NB4 (cell line): ENCODE measurements around the gene SERINC3.

Source experiments
- DNase-seq: peaks from one replicate; pipeline ENCODE4 v3.0.0; 2010; ENCODE audit warnings: low read depth
- H3K4me3 ChIP-seq: one replicate; pipeline ENCODE4 v1.5.1; 2011; ENCODE audit warnings: mild to moderate bottlenecking, low read depth, low read length, moderate library complexity
- CTCF ChIP-seq: IDR thresholded peaks from one replicate; pipeline ENCODE4 v1.5.1; 2012; ENCODE audit warnings: low read depth, low read length
- MAX ChIP-seq: IDR thresholded peaks from 2 replicates; pipeline ENCODE4 v1.6.1; 2011; ENCODE audit warnings: low read depth, low read length
- MYC ChIP-seq: IDR thresholded peaks from 2 replicates; pipeline ENCODE4 v1.6.1; 2011; ENCODE audit warnings: low read depth, low read length
- POLR2A ChIP-seq: IDR thresholded peaks from 2 replicates; pipeline ENCODE4 v1.6.1; 2011; ENCODE audit warnings: mild to moderate bottlenecking; ENCODE audit not compliant: insufficient read length; ENCODE audit errors: extremely low read depth

Gene SERINC3

GRCh38 chr20:44461142-44461802 is 60.6 kb downstream of the SERINC3 start:
- no peak overlapping the region for H3K4me3 ChIP-seq
- no peak for TF ChIP-seq MAX
- no peak for TF ChIP-seq CTCF
- no peak for DNase-seq

GRCh38 chr20:44460795-44461141 is 61.1 kb downstream of the SERINC3 start:
- peak; percentile 58 for DNase-seq
- TF ChIP-seq POLR2A (no peak), MYC (no peak), MAX (no peak), CTCF (peak; percentile 46)
- H3K4me3 ChIP-seq, result no peak overlapping the region

GRCh38 chr20:44459271-44459670 is 62.6 kb downstream of the SERINC3 start:
- no peak for DNase-seq
- TF ChIP-seq MAX (no peak), CTCF (no peak), MYC (no peak)
- no peak overlapping the region for H3K4me3 ChIP-seq

GRCh38 chr20:44457016-44457415 is 64.9 kb downstream of the SERINC3 start:
- no peak overlapping the region for H3K4me3 ChIP-seq
- DNase-seq, result no peak
- TF ChIP-seq CTCF (no peak), POLR2A (no peak), MAX (no peak), MYC (no peak)

- H3K4me3 ChIP-seq, result no peak overlapping the region
- TF ChIP-seq POLR2A, result no peak
- TF ChIP-seq CTCF, result no peak
- no peak for TF ChIP-seq MYC
- no peak for TF ChIP-seq MAX
- DNase-seq, result no peak
Observed at GRCh38 chr20:44456611-44457010, 65.3 kb downstream of the SERINC3 start.

- no peak overlapping the region for H3K4me3 ChIP-seq
- no peak for DNase-seq
- TF ChIP-seq CTCF (no peak), POLR2A (no peak), MYC (no peak), MAX (no peak)
Observed at GRCh38 chr20:44455126-44455525, 66.7 kb downstream of the SERINC3 start.
